ENCODE results near the gene C6orf89. TPM values are rescaled to one million over a fixed set of nuclear protein-coding genes. Genes with fewer than 3 reads are reported as not detected.
"Not testable (repeated sequence)": the region's sequence is repeated elsewhere in the genome, so short reads cannot be mapped to it uniquely, and the experiment has no call there.

C6orf89 gene
- total RNA-seq, 1 donor from 2014 or later = 32.3 TPM

DNA sequence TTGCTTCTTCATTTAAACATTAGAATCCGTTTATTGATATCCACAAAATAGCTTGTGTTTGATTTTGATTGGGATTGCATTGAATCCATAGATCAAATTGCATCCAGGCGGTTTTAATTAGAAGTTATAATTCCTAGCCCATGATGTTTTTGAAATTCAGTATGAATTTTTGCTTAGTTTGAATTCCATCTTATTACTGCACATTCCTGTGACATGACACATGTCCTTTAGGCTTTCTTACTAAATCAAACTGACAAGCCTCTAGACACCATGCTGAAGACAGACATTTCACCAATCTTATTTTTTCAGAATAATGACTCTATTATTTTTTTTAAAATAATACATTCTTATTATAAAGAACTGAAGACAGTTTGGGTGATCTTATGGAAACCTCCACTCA lies 47.4 kb downstream of the C6orf89 start:
- H3K27me3 Mint-ChIP-seq (ENCODE audit: low read depth) = no peaks in the 10 kb centered on the region
- TF ChIP-seq CTCF (conservative IDR thresholded peaks at IDR 0.05) = no peak

DNA sequence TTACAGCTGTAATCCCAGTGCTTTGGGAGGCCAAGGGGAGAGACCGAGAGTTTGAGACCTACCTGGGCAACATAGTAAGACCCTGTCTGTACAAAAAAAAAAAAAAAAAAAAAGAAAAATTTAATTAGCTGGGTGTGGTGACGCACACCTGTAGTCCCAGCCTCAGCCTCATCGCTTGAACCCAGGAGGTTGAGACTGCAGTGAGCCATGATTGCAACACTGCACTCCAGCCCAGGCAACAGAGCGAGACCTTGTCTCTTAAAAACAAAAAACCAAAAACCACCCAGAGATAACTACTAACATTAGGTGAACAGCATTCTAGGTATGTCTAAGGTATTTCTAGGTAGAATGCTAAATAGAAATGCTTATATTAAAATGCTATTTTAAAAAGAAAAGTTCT lies 47.8 kb downstream of the C6orf89 start:
- Mint-ChIP-seq H3K27ac (ENCODE audit: unreplicated experiment) (no peak overlapping the region), H3K36me3 (ENCODE audit: low read depth) (no peaks in the 10 kb centered on the region), H3K9me3 (no peaks in the 10 kb centered on the region), H3K4me3 (no peak overlapping the region), H3K27me3 (ENCODE audit: low read depth) (no peaks in the 10 kb centered on the region), H3K4me1 (no peaks in the 10 kb centered on the region)
- TF ChIP-seq CTCF (conservative IDR thresholded peaks at IDR 0.05) = no peak
- DNase-seq (ENCODE audit: low read depth, low spot score) = no peak

More for the DNA sequence above, 47.4 kb downstream of the C6orf89 start:
- Mint-ChIP-seq H3K27ac (ENCODE audit: unreplicated experiment) (no peak overlapping the region), H3K4me3 (no peak overlapping the region), H3K36me3 (ENCODE audit: low read depth) (no peaks in the 10 kb centered on the region), H3K4me1 (no peaks in the 10 kb centered on the region), H3K9me3 (no peaks in the 10 kb centered on the region)
- no peak for DNase-seq (ENCODE audit: low read depth, low spot score)

GRCh38 chr6:36934901-36935300 lies 49.1 kb downstream of the C6orf89 start:
- TF ChIP-seq CTCF (conservative IDR thresholded peaks at IDR 0.05) = no peak
- DNase-seq (ENCODE audit: low read depth, low spot score) = no peak
- no peaks in the 10 kb centered on the region for H3K27me3 Mint-ChIP-seq (ENCODE audit: low read depth)
- no peak overlapping the region for H3K4me3 Mint-ChIP-seq
- H3K36me3 Mint-ChIP-seq (ENCODE audit: low read depth) = no peaks in the 10 kb centered on the region
- no peak overlapping the region for H3K27ac Mint-ChIP-seq (ENCODE audit: unreplicated experiment)
- no peaks in the 10 kb centered on the region for H3K9me3 Mint-ChIP-seq
- no peaks in the 10 kb centered on the region for H3K4me1 Mint-ChIP-seq

GRCh38 chr6:36936824-36937223 lies 51.1 kb downstream of the C6orf89 start:
- H3K4me1 Mint-ChIP-seq = no peaks in the 10 kb centered on the region
- H3K36me3 Mint-ChIP-seq (ENCODE audit: low read depth) = no peaks in the 10 kb centered on the region
- no peak for DNase-seq (ENCODE audit: low read depth, low spot score)
- no peak for TF ChIP-seq CTCF (conservative IDR thresholded peaks at IDR 0.05)
- no peaks in the 10 kb centered on the region for H3K27me3 Mint-ChIP-seq (ENCODE audit: low read depth)
- no peaks in the 10 kb centered on the region for H3K9me3 Mint-ChIP-seq
- no peak overlapping the region for H3K4me3 Mint-ChIP-seq
- no peak overlapping the region for H3K27ac Mint-ChIP-seq (ENCODE audit: unreplicated experiment)

- H3K4me3 Mint-ChIP-seq = no peak overlapping the region
- H3K36me3 Mint-ChIP-seq (ENCODE audit: low read depth) = no peaks in the 10 kb centered on the region
- H3K9me3 Mint-ChIP-seq = no peaks in the 10 kb centered on the region
- no peaks in the 10 kb centered on the region for H3K27me3 Mint-ChIP-seq (ENCODE audit: low read depth)
- DNase-seq (ENCODE audit: low read depth, low spot score) = no peak
- TF ChIP-seq CTCF (conservative IDR thresholded peaks at IDR 0.05) = no peak
- no peaks in the 10 kb centered on the region for H3K4me1 Mint-ChIP-seq
- no peak overlapping the region for H3K27ac Mint-ChIP-seq (ENCODE audit: unreplicated experiment)
These were observed 52.1 kb downstream of the C6orf89 start for GRCh38 chr6:36937896-36938295.

DNA sequence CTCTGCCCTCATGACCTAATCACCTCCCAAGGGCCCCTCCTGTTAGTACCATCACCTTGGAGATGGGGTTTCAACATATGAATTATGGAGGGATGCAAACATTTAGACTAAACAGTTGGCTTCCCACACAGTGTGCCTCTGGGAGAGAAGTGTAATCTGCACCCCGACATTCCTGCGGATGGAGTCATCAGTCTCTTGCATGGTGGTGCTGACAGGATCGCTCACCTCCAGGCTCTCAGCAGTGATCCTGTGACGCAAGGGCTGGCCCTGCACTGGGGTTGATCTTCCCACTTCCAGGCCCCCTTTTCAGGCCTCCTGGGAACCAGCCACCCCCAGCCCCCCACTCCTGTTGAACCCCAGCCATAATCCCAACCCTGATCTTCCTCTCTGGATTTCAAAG lies 52.8 kb downstream of the C6orf89 start:
- Mint-ChIP-seq H3K27ac (ENCODE audit: unreplicated experiment) (no peak overlapping the region), H3K27me3 (ENCODE audit: low read depth) (no peaks in the 10 kb centered on the region)

GRCh38 chr6:36939005-36939404 lies 53.3 kb downstream of the C6orf89 start:
- not testable (repeated sequence) for H3K27me3 Mint-ChIP-seq (ENCODE audit: low read depth); H3K4me3 Mint-ChIP-seq; H3K27ac Mint-ChIP-seq (ENCODE audit: unreplicated experiment); H3K9me3 Mint-ChIP-seq; H3K36me3 Mint-ChIP-seq (ENCODE audit: low read depth); H3K4me1 Mint-ChIP-seq; DNase-seq (ENCODE audit: low read depth, low spot score)

More for the DNA sequence above, 52.8 kb downstream of the C6orf89 start:
- no peaks in the 10 kb centered on the region for H3K36me3 Mint-ChIP-seq (ENCODE audit: low read depth)
- DNase-seq (ENCODE audit: low read depth, low spot score) = no peak
- no peaks in the 10 kb centered on the region for H3K9me3 Mint-ChIP-seq
- H3K4me1 Mint-ChIP-seq = no peaks in the 10 kb centered on the region
- no peak for TF ChIP-seq CTCF (conservative IDR thresholded peaks at IDR 0.05)
- no peak overlapping the region for H3K4me3 Mint-ChIP-seq
